Upper lobe of left lung (tissue), 4 donors: ENCODE results near the gene ENG.

Experiments
- CTCF ChIP-seq, 6 experiments: fragments of 450-650 bp in 4 of 6; fragments of 200-600 bp in 2 of 6; sonication (generic) in 2 of 6; IDR thresholded peaks; one replicate each; pipeline ENCODE4 v1.5.1; 2016 to 2019; ENCODE audit warnings: antibody characterized with exemption in 6 of 6
- POLR2A ChIP-seq, 4 donors: fragments of 450-650 bp; IDR thresholded peaks; one replicate each; pipeline ENCODE4 v1.5.1; 2016 to 2017; ENCODE audit warnings: antibody characterized with exemption in 4 of 4, mild to moderate bottlenecking in 2 of 4

GRCh38 chr9:127847833-127848755, 6.4 kb downstream of the ENG start:
- no peak for TF ChIP-seq CTCF (IDR thresholded peaks at IDR 0.05)
- no peak for TF ChIP-seq POLR2A (IDR thresholded peaks at IDR 0.05)
